ENCODE results near the gene MNDA.

GRCh38 chr1:158838660-158839059, 7.5 kb downstream of the MNDA start:
- no peak for TF ChIP-seq CTCF (IDR thresholded peaks at IDR 0.05; ENCODE audit: low read depth, low read length, missing input control)
- no peak for TF ChIP-seq TAF1 (conservative IDR thresholded peaks at IDR 0.05)
- no peak for TF ChIP-seq JUND (IDR thresholded peaks at IDR 0.05)
- no peak for TF ChIP-seq MAX (IDR thresholded peaks at IDR 0.05)
- TF ChIP-seq RXRA (IDR thresholded peaks at IDR 0.05) = no peak
- no peak for TF ChIP-seq RAD21 (IDR thresholded peaks at IDR 0.05)
- TF ChIP-seq GABPA (IDR thresholded peaks at IDR 0.05 in 1 of 2, conservative IDR thresholded peaks at IDR 0.05 in 1 of 2) = no peak
- no peak for TF ChIP-seq SP1 (IDR thresholded peaks at IDR 0.05)
- TF ChIP-seq EGR1 (IDR thresholded peaks at IDR 0.05; ENCODE audit: low read depth in 2 of 2) = no peak
- no peak for TF ChIP-seq NR2F2 (IDR thresholded peaks at IDR 0.05)
- no peak for TF ChIP-seq HNF4A (conservative IDR thresholded peaks at IDR 0.05)

Measured in liver (tissue), 3 donors.